Measurements from ENCODE around the gene GBX2.
"Not testable (repeated sequence)": the region's sequence is repeated elsewhere in the genome, so short reads cannot be mapped to it uniquely, and the experiment has no call there.

Gene GBX2

GRCh38 chr2:236156095-236156859, 11.9 kb downstream of the GBX2 start:
- DNase-seq (ENCODE audit: low read depth in 3 of 3): no peak

DNA sequence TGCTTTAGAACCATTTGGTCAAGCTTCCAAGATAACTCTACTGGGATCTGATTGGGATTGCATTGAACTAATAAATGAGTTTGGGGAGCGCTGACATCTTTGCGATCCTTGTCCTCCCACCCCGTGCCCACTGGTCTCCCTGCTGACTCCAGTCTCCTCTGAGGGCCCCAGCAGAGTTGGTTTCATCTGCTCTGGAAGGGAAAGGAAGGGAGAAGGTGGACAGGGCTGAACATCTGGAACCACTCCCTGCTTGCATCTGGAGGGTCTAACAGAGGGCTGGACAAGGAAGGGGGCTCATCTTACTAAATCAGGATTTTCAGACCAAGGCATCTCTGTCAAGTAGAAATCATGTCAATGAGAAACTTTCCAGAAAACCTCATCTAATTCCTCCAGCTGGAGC, 12.8 kb downstream of the GBX2 start:
- DNase-seq (ENCODE audit: low read depth in 3 of 3): no peak

GRCh38 chr2:236146436-236146835, 21.8 kb downstream of the GBX2 start:
- no peak for DNase-seq (ENCODE audit: low read depth in 3 of 3)

GRCh38 chr2:236143811-236144210, 24.4 kb downstream of the GBX2 start:
- DNase-seq (ENCODE audit: low read depth in 3 of 3): no peak

GRCh38 chr2:236141616-236142015, 26.6 kb downstream of the GBX2 start:
- DNase-seq (ENCODE audit: low read depth in 3 of 3): not testable (repeated sequence)

- DNase-seq (ENCODE audit: low read depth in 3 of 3): no peak
Measured at GRCh38 chr2:236137066-236137465, 31.1 kb downstream of the GBX2 start.

- DNase-seq (ENCODE audit: low read depth in 3 of 3): no peak
Measured at GRCh38 chr2:236136538-236136937, 31.6 kb downstream of the GBX2 start.

- DNase-seq (ENCODE audit: low read depth in 3 of 3): no peak
Measured at GRCh38 chr2:236133410-236134012, 34.7 kb downstream of the GBX2 start.

GRCh38 chr2:236131073-236131692, 37.0 kb downstream of the GBX2 start:
- no peak for DNase-seq (ENCODE audit: low read depth in 3 of 3)

DNA sequence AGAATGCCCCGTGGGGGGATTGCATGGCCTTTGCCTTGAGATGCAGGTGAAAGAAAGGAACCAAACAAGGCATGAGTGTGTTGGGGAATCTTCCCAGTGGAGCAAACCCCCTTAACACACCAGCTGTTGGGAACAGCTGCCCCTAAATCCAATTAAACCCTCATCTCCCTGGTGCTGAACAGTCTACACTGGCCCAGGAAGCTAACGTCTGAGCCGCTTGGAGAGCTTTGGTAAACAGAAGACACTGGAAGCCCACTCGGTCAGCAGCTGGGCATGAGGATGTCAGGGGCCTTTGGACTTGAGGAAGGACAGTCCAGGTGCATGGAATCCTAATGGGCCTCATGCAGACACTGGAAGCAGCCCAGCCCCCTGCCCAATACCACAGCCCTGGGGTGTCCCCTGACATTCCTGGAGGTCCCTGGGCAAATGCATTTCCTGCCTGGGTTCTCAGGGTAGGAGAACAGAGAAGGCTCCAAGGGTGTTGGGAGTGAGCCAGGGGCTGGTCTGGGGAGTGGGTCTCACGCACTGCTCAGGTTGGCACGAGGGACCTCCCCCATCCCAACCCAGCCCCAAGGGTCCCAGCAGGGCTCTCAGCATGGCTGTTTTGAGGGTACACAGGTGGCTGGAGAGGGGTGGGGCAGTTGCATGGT, 37.7 kb downstream of the GBX2 start:
- DNase-seq (ENCODE audit: low read depth in 3 of 3): no peak

GRCh38 chr2:236129935-236130334, 38.3 kb downstream of the GBX2 start:
- no peak for DNase-seq (ENCODE audit: low read depth in 3 of 3)

DNA sequence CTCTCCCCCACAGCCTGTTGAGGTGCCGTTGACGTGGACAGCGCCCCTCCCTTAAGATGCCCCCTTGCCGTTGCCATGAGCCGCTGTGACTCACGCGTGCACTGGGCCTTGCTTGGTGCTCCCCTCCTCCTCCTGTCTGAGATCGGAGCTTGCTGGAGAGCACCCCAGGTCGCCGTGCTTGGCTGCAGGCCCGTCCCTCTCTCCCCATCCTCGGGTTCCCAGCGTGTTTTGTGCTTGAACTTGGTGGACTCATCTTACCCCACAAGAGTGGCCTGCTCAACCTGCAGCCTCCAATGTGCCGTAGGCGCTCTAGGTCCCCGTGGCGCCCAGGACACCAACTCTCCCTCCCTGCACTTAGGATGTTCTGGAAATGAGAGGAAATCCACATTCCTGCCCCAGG, 39.9 kb downstream of the GBX2 start:
- no peak for DNase-seq (ENCODE audit: low read depth in 3 of 3)

GRCh38 chr2:236127010-236127409, 41.2 kb downstream of the GBX2 start:
- no peak for DNase-seq (ENCODE audit: low read depth in 3 of 3)

- DNase-seq (ENCODE audit: low read depth in 3 of 3): no peak
Measured at GRCh38 chr2:236125541-236125940, 42.6 kb downstream of the GBX2 start.

DNA sequence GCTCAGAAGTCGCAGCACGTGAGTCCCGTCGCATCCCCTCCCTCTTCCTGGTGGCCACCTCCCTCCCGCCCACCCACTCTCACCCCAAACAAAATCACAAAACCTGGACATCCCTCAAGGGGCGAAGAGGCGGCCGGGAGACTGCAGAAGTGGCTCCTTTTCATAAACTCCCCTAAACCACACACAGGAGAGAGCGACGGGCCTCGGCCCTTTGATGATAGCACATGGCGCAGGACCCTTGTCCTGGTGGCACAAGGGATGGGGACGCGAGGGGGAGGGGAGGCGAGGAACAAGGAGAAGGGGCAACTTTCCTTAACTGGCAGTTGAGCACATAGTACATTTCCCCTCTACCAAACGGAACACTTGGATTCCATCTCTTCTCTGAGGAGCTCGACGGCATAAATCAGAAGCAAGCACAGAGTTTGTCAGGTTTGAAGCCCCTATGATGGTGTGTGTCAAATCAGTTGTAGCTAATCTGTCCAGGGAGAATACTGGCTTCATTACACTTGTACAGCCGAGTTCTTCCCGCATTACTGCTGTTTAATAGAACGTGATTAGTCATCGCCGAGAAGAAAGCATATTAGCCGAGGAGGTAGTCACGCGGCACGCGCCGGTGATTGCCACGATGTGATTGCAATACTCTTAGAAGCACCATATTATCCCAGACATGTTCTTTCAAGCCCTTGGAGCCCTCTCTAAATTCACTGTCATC, 43.8 kb downstream of the GBX2 start:
- DNase-seq (ENCODE audit: low read depth in 3 of 3): no peak

- no peak for DNase-seq (ENCODE audit: low read depth in 3 of 3)
Measured at GRCh38 chr2:236123716-236124115, 44.5 kb downstream of the GBX2 start.

GRCh38 chr2:236122236-236122635, 46.0 kb downstream of the GBX2 start:
- no peak for DNase-seq (ENCODE audit: low read depth in 3 of 3)

DNA sequence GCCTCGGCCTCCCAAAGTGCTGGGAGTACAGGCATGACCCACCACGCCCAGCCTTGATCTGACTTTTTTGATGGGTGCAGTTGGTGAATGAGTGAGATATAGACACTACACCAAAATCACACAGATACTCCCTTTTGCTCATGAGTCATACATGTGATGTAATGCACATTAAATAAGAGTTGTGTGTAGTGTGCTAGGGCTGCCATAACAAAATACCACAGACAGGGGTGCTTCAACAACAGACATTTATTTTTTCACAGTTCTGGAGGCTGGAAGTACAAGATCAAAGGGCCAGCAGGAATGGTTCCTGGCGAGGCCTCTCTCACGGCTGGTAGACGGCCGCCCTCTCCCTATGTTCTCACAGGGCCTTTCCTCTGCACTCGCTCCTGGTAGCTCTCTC, 46.6 kb downstream of the GBX2 start:
- DNase-seq (ENCODE audit: low read depth in 3 of 3): no peak

DNA sequence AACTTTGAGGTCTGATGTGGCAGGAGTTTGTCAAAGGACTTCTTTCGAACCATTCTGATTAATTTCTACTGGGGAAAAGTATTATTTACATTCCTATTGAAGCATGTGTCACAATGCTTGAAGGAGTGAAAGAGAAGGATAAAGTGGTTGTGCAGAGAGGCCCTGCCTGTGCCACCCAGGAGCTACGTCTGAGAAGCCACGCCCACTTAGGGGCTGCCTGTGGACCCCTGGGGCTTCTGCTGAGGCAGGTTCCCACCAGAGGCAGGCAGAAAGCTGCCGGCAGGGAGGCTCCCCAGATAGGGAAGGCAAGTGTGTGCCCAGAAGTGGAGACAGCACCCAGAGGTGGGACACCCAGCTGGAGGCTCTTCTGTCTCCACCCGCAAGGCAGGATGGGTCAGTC, 47.4 kb downstream of the GBX2 start:
- DNase-seq (ENCODE audit: low read depth in 3 of 3): no peak

- DNase-seq (ENCODE audit: low read depth in 3 of 3): no peak
Measured at GRCh38 chr2:236120141-236120601, 48.0 kb downstream of the GBX2 start.

GRCh38 chr2:236119476-236119875, 48.7 kb downstream of the GBX2 start:
- no peak for DNase-seq (ENCODE audit: low read depth in 3 of 3)

DNA sequence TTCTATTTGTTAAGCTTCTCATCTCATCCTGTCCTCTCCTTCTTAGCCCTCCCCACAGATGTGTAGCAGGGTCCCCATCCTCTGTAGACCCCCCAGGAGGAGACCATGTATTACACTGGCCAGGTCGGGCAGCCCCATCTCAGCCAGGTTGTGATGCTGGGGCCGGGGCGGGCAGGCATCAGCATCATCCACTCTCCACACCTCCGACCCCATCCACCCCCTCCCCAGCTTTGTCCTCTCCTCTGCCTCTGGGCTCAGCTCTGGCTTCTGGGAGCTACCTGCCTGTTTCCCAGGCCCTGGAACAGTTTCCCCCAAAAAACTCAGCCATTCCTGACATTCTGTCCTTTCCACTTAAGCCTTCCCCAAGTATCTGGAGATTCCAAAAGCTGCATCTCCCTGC, 49.2 kb downstream of the GBX2 start:
- no peak for DNase-seq (ENCODE audit: low read depth in 3 of 3)
